ENCODE data around the gene PSMD11. TPM values are rescaled to one million over a fixed set of nuclear protein-coding genes. Genes with fewer than 3 reads are reported as not detected.

PSMD11 gene
- polyA plus RNA-seq, 2 of the 4 experiments (the other 2 are of a cell fraction) = 195 to 228 TPM

GRCh38 chr17:32504166-32504990, 60.1 kb downstream of the PSMD11 start:
- FAIRE-seq (no peak), DNase-seq (ENCODE audit: low read depth in 1 of 2, low spot score in 1 of 2) (no peak), ATAC-seq (peak; percentile 26 to 49; a peak in 4 of 6 replicates)
- H3K27ac ChIP-seq = no peak overlapping the region
- no peak overlapping the region for H3K4me3 ChIP-seq
- peaks cover 14% of the 10 kb centered on the region for H3K4me1 ChIP-seq
- H3K4me2 ChIP-seq = peak overlapping the region; percentile 18; the same call in 1 of the 3 replicates
- TF ChIP-seq EHF (CRISPR knock-in tag; IDR thresholded peaks at IDR 0.05) (no peak), FOSL2 (IDR thresholded peaks at IDR 0.05) (no peak), FOSL2 (CRISPR knock-in tag; IDR thresholded peaks at IDR 0.05) (no peak), POLR2A (IDR thresholded peaks at IDR 0.05; ENCODE audit: low read length) (no peak), REST (IDR thresholded peaks at IDR 0.05) (no peak), HMGXB4 (CRISPR knock-in tag; IDR thresholded peaks at IDR 0.05; ENCODE audit: borderline replicate concordance) (no peak)
- WGBS (ENCODE audit: missing lambda C conversion rate) = 67% methylated on average over 18 of the region's 18 CpGs
- no peaks in the 10 kb centered on the region for H3K9me3 ChIP-seq
- CTCF ChIA-PET = interaction anchor here (0.6 kb wide), 2 partner anchors 598 to 768 kb away, joined by 4 read pairs; no protein-coding TSS in a partner anchor
- POLR2A ChIA-PET = no interaction called here

- no peak for DNase-seq (ENCODE audit: low read depth in 1 of 2, low spot score in 1 of 2)
- FAIRE-seq = no peak
- no peak overlapping the region for H3K4me3 ChIP-seq
- WGBS (ENCODE audit: missing lambda C conversion rate) = 71% methylated on average over 5 of the region's 5 CpGs
- H3K9me3 ChIP-seq = no peaks in the 10 kb centered on the region
- peaks cover 6% of the 10 kb centered on the region for H3K4me1 ChIP-seq
- H3K4me2 ChIP-seq = no peak overlapping the region
- no peak overlapping the region for H3K27ac ChIP-seq
- ChIA-PET POLR2A (no interaction called here), CTCF (interaction anchor here (0.8 to 1.2 kb wide), 2 partner anchors 18 to 47 kb away, joined by 3 read pairs; no protein-coding TSS in a partner anchor)
- ATAC-seq = no peak
- TF ChIP-seq SMC3 (IDR thresholded peaks at IDR 0.05) (no peak), JUNB (IDR thresholded peaks at IDR 0.05) (no peak), FOSL2 (IDR thresholded peaks at IDR 0.05) (no peak), FOSL2 (CRISPR knock-in tag; IDR thresholded peaks at IDR 0.05) (no peak), EHMT2 (IDR thresholded peaks at IDR 0.05; ENCODE audit: low read depth) (no peak), EP300 (IDR thresholded peaks at IDR 0.05) (no peak), EHF (CRISPR knock-in tag; IDR thresholded peaks at IDR 0.05) (no peak), ZSCAN20 (CRISPR knock-in tag; IDR thresholded peaks at IDR 0.05) (no peak), RARB (CRISPR knock-in tag; IDR thresholded peaks at IDR 0.05) (no peak), CTCF (IDR thresholded peaks at IDR 0.05) (no peak), NFE2L2 (conservative IDR thresholded peaks at IDR 0.05; ENCODE audit: low read length) (no peak)
Observed at GRCh38 chr17:32508926-32509325, 64.6 kb downstream of the PSMD11 start.

- Histone ChIP-seq H3K9me3 (no peaks in the 10 kb centered on the region), H3K4me1 (no peaks in the 10 kb centered on the region), H3K27ac (no peak overlapping the region), H3K4me3 (no peak overlapping the region), H3K4me2 (no peak overlapping the region)
- POLR2A ChIA-PET = interaction anchor here (0.6 kb wide), 1 partner anchor 57 kb away, joined by 3 read pairs; no protein-coding TSS in a partner anchor
- FAIRE-seq (no peak), DNase-seq (ENCODE audit: low read depth in 1 of 2, low spot score in 1 of 2) (no peak), ATAC-seq (no peak)
- CTCF ChIA-PET = interaction anchor here (0.6 to 2.1 kb wide), 5 partner anchors 17 to 108 kb away, joined by 3 to 4 read pairs (median 3); no protein-coding TSS in a partner anchor
- WGBS (ENCODE audit: missing lambda C conversion rate) = 74% methylated on average over 7 of the region's 7 CpGs
- TF ChIP-seq HOXB13 (CRISPR knock-in tag; IDR thresholded peaks at IDR 0.05; ENCODE audit: low read depth) = no peak
- TF ChIP-seq TFCP2L1 (CRISPR knock-in tag; IDR thresholded peaks at IDR 0.05) = no peak
- TF ChIP-seq POLR2AphosphoS2 (conservative IDR thresholded peaks at IDR 0.05; ENCODE audit: low read length) = no peak
- TF ChIP-seq ATOH8 (CRISPR knock-in tag; IDR thresholded peaks at IDR 0.05; ENCODE audit: low read depth) = no peak
- TF ChIP-seq RARB (CRISPR knock-in tag; IDR thresholded peaks at IDR 0.05) = no peak
- TF ChIP-seq REST (IDR thresholded peaks at IDR 0.05) = no peak
- TF ChIP-seq SMC3 (IDR thresholded peaks at IDR 0.05) = no peak
Observed at GRCh38 chr17:32510466-32510865, 66.2 kb downstream of the PSMD11 start.

Measured in A549 (cell line).